Thoracic aorta (tissue), 2 donors: ENCODE results near the gene DARS2. TPM values are rescaled to one million over a fixed set of nuclear protein-coding genes. Genes with fewer than 3 reads are reported as not detected.

Experiments
- ATAC-seq: fragments of 150-250 bp; one replicate; pipeline ENCODE4 v1.8.0; 2017; ENCODE audit warnings: low read depth; ENCODE audit not compliant: insufficient number of reproducible peaks, low FRiP score
- DNase-seq: peaks from one replicate; pipeline ENCODE4 v3.0.0-alpha.2; 2020; ENCODE audit warnings: low spot score
- H3K27ac ChIP-seq, 2 donors: fragments of 200-600 bp; sonication (generic); 1 replicate in 1 of 2; 2 replicates in 1 of 2; pipeline ENCODE4 v1.5.1; 2016; ENCODE audit warnings: mild to moderate bottlenecking in 2 of 2, moderate library complexity in 2 of 2
- H3K27me3 ChIP-seq: fragments of 200-600 bp; sonication (generic); replicated peaks from 2 replicates; pipeline ENCODE4 v1.6.0; 2016; ENCODE audit warnings: mild to moderate bottlenecking; ENCODE audit not compliant: insufficient read depth
- H3K36me3 ChIP-seq: fragments of 200-600 bp; sonication (generic); one replicate; pipeline ENCODE4 v1.5.1; 2016
- H3K4me1 ChIP-seq, 2 donors: fragments of 200-600 bp; sonication (generic); 1 replicate in 1 of 2; 2 replicates in 1 of 2; pipeline versions ENCODE4 v1.5.1 to v1.6.0; 2016; ENCODE audit warnings: low read depth in 2 of 2, mild to moderate bottlenecking in 1 of 2; ENCODE audit not compliant: control insufficient read depth in 1 of 2
- H3K4me3 ChIP-seq: fragments of 200-600 bp; sonication (generic); 2 replicates; pipeline ENCODE4 v1.5.1; 2016; ENCODE audit warnings: mild to moderate bottlenecking
- H3K9me3 ChIP-seq: fragments of 200-600 bp; sonication (generic); 2 replicates; pipeline ENCODE4 v1.5.1; 2016
- CTCF ChIP-seq: fragments of 200-600 bp; sonication (generic); IDR thresholded peaks from one replicate; pipeline ENCODE4 v1.5.1; 2019; ENCODE audit warnings: antibody characterized with exemption
- total RNA-seq, 2 donors: library from RNA; depleted of rRNA; stranded (reverse); fragments of >200 nt; gene quantifications; one replicate each; pipeline versions ENCODE4 v1.1.0 to v1.2.3, GENCODE V29; 2016

Gene DARS2
- total RNA-seq, 2 donors from 2014 or later: 9.2 to 10.0 TPM

- Histone ChIP-seq H3K27ac (peak overlapping the region; percentile 90 to 96), H3K4me1 (peaks cover 7 to 11% of the 10 kb centered on the region in 2 donors), H3K9me3 (no peaks in the 10 kb centered on the region), H3K4me3 (peak overlapping the region; percentile 92), H3K36me3 (no peaks in the 10 kb centered on the region), H3K27me3 (no peaks in the 10 kb centered on the region)
- TF ChIP-seq CTCF: no peak
- DNase-seq (no peak), ATAC-seq (no peak)
These were observed 625 bp upstream of the DARS2 start for GRCh38 chr1:173823781-173824314.

DNA sequence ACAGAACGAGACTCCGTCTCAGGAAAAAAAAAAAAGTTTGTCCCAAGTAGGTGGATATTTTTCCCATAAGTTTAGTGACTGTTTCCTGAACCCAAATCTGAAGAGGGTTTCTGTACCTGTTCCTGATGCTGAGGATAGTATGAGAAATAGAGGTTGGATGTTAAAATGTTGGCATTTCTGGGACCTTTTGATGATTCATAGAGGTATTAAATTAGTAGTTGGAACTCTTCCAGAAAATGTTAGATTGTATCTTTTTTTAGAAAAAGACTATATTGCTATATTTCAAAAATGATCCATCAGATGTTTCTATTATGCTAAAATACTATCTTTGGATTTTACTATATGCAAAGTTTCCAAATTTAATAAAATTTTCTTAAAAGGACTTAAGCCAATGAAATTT is 3.1 kb downstream of the DARS2 start:
- H3K9me3 ChIP-seq: no peaks in the 10 kb centered on the region
- no peaks in the 10 kb centered on the region for H3K36me3 ChIP-seq
- DNase-seq (no peak), ATAC-seq (no peak)
- no peak overlapping the region for H3K27ac ChIP-seq
- H3K4me1 ChIP-seq: peaks cover 7 to 11% of the 10 kb centered on the region in 2 donors
- TF ChIP-seq CTCF: no peak
- no peaks in the 10 kb centered on the region for H3K27me3 ChIP-seq
- H3K4me3 ChIP-seq: no peak overlapping the region

DNA sequence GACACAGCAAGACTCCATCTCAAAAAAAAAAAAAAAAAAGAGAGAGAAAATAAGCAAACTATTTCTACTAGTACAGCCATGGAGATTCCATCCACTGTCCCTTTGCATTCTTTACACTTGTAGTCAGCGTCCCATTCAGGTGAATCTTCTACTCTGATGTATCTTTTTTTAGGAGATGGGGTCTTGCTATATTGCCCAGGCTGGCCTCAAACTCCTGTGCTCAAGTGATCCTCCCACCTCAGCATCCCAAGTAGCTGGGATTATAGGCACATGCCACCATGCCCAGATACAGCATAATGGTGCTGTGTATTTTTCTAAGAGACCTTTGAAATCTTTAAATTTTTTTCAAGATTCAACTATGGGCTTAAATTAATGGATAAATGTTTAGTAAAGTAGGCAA is 8.3 kb downstream of the DARS2 start:
- no peak for TF ChIP-seq CTCF
- Histone ChIP-seq H3K9me3 (no peaks in the 10 kb centered on the region), H3K4me1 (no peaks in the 10 kb centered on the region), H3K36me3 (peaks cover 10% of the 10 kb centered on the region), H3K27me3 (no peaks in the 10 kb centered on the region), H3K27ac (no peak overlapping the region), H3K4me3 (no peak overlapping the region)
- DNase-seq (no peak), ATAC-seq (no peak)

DNA sequence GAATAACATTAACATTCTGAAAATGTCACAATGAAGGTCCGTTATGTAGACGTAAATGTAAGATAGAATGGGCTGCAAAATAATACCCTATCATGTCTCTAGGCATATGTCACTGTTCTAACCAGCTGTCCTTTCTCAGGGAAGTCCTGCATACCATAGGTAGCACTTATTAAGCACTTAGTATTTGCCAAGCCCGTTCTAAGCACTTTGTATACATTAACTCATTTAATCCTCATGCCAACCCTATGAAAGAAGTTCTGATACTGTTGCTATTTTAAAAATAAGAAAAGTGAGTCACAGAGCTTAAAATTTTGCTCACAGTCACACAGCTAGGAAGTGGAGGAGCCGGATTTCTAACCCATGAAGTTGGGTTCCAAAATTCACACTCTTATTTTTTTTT is 27.6 kb downstream of the DARS2 start:
- no peak overlapping the region for H3K27ac ChIP-seq
- DNase-seq (no peak), ATAC-seq (no peak)
- H3K36me3 ChIP-seq: no peaks in the 10 kb centered on the region
- no peak for TF ChIP-seq CTCF
- no peaks in the 10 kb centered on the region for H3K9me3 ChIP-seq
- no peaks in the 10 kb centered on the region for H3K27me3 ChIP-seq
- no peaks in the 10 kb centered on the region for H3K4me1 ChIP-seq
- no peak overlapping the region for H3K4me3 ChIP-seq

DNA sequence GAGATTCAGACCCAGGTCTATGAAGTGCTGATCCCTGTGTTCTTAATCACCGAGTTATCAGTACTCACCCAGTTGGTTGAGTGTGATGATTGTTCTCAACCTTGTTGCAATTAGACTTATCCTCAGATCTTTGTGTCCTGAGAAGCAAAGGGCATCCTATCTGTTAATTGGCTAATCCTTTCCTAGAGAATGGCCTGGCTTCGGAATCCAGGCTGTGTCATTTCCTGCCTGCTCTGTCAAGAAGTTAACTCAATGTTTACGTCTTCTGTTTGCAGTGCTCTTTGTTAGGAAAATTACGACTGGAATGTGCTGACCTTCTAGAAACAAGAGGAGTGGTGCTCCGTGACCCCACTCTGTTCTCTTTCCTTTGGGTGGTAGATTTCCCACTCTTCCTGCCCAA is 28.6 kb downstream of the DARS2 start:
- no peak overlapping the region for H3K4me3 ChIP-seq
- H3K9me3 ChIP-seq: no peaks in the 10 kb centered on the region
- no peak for DNase-seq
- no peaks in the 10 kb centered on the region for H3K4me1 ChIP-seq
- H3K27ac ChIP-seq: no peak overlapping the region
- no peaks in the 10 kb centered on the region for H3K27me3 ChIP-seq
- no peaks in the 10 kb centered on the region for H3K36me3 ChIP-seq
- TF ChIP-seq CTCF: no peak
- ATAC-seq: no peak
